ENCODE results near the gene FAM200A.

Gene FAM200A

GRCh38 chr7:99562832-99563231 lies 10.9 kb upstream of the FAM200A start (continued):
- TF ChIP-seq ZSCAN18 (tag by site-specific recombination; IDR thresholded peaks at IDR 0.05), result no peak
- no peak; the same call in 1 of the 2 replicates for TF ChIP-seq ZNF449 (tag by site-specific recombination; IDR thresholded peaks at IDR 0.05)
- no peak for TF ChIP-seq ZBTB7A (tag by site-specific recombination; IDR thresholded peaks at IDR 0.05; ENCODE audit: low read depth)
- no peak for TF ChIP-seq ZNF701 (tag by site-specific recombination; IDR thresholded peaks at IDR 0.05)
- no peak for TF ChIP-seq ZNF16 (tag by site-specific recombination; IDR thresholded peaks at IDR 0.05; ENCODE audit: low read depth)
- TF ChIP-seq ZNF513 (tag by site-specific recombination; IDR thresholded peaks at IDR 0.05), result no peak
- peak; percentile 81 for TF ChIP-seq ZNF558 (tag by site-specific recombination; IDR thresholded peaks at IDR 0.05)
- TF ChIP-seq ZNF548 (tag by site-specific recombination; IDR thresholded peaks at IDR 0.05), result no peak
- TF ChIP-seq ZNF157 (tag by site-specific recombination; IDR thresholded peaks at IDR 0.05), result no peak
- TF ChIP-seq ZNF19 (tag by site-specific recombination; IDR thresholded peaks at IDR 0.05; ENCODE audit: low read depth), result no peak
- peak; percentile 86 for TF ChIP-seq ZNF366 (tag by site-specific recombination; conservative IDR thresholded peaks at IDR 0.05)
- peak; percentile 69; the same call in 1 of the 2 replicates for TF ChIP-seq KLF9 (tag by site-specific recombination; IDR thresholded peaks at IDR 0.05; ENCODE audit: low read depth)
- peak; percentile 96 for TF ChIP-seq KLF17 (tag by site-specific recombination; IDR thresholded peaks at IDR 0.05)
- TF ChIP-seq ZNF571 (tag by site-specific recombination; IDR thresholded peaks at IDR 0.05), result no peak
- TF ChIP-seq ZNF76 (tag by site-specific recombination; IDR thresholded peaks at IDR 0.05; ENCODE audit: borderline replicate concordance, low read depth), result 0 out of 2 replicates have a peak, but pooled peaks have one; percentile 42
- TF ChIP-seq ELK4 (IDR thresholded peaks at IDR 0.05; ENCODE audit: borderline replicate concordance, low read depth, low read length), result no peak
- no peak for TF ChIP-seq ZNF677 (tag by site-specific recombination; IDR thresholded peaks at IDR 0.05)
- no peak for TF ChIP-seq ZNF521 (tag by site-specific recombination; IDR thresholded peaks at IDR 0.05)
- no peak for TF ChIP-seq ZSCAN5A (tag by site-specific recombination; IDR thresholded peaks at IDR 0.05)
- 0 out of 2 replicates have a peak, but pooled peaks have one; percentile 21 for TF ChIP-seq FEZF1 (tag by site-specific recombination; IDR thresholded peaks at IDR 0.05)
- no peak for TF ChIP-seq ZBTB10 (tag by site-specific recombination; IDR thresholded peaks at IDR 0.05)
- no peak for TF ChIP-seq ZNF596 (tag by site-specific recombination; IDR thresholded peaks at IDR 0.05)
- no peak; the same call in 1 of the 2 replicates for TF ChIP-seq ZNF518A (tag by site-specific recombination; conservative IDR thresholded peaks at IDR 0.05; ENCODE audit: low read depth)
- no peak for TF ChIP-seq SCRT1 (tag by site-specific recombination; IDR thresholded peaks at IDR 0.05; ENCODE audit: borderline replicate concordance)
